Lung (tissue), 12 donors: ENCODE measurements around the gene FAM222A. TPM values are rescaled to one million over a fixed set of nuclear protein-coding genes. Genes with fewer than 3 reads are reported as not detected.
A peak's percentile ranks its signal among the peaks of the same experiment; 100 is the strongest.

ENCODE experiments used
- ATAC-seq: fragments of 200-7000 bp; cut with Tn5 transposase; one replicate; pipeline ENCODE4 v1.9.1; 2020; ENCODE audit warnings: moderate number of reproducible peaks; ENCODE audit not compliant: insufficient read depth, low FRiP score
- DNase-seq, 3 donors: peaks; one replicate each; pipeline ENCODE4 v3.0.0-alpha.2; 2013 to 2017
- H3K27ac ChIP-seq, 2 donors: one replicate each; pipeline ENCODE4 v1.5.1; 2013; ENCODE audit warnings: mild to moderate bottlenecking in 2 of 2, moderate library complexity in 2 of 2, control low read depth in 1 of 2, inconsistent platforms in 1 of 2, low read depth in 1 of 2, low read length in 1 of 2
- H3K27me3 ChIP-seq, 3 donors: one replicate each; pipeline ENCODE4 v1.5.1; 2013; ENCODE audit warnings: low read length in 2 of 3; ENCODE audit not compliant: control insufficient read depth in 3 of 3, insufficient read depth in 3 of 3
- H3K36me3 ChIP-seq, 4 donors: one replicate each; pipeline ENCODE4 v1.5.1; 2013; ENCODE audit warnings: low read length in 4 of 4, mild to moderate bottlenecking in 1 of 4, moderate library complexity in 1 of 4; ENCODE audit not compliant: control insufficient read depth in 4 of 4, insufficient read depth in 4 of 4
- H3K4me1 ChIP-seq, 5 donors: one replicate each; pipeline ENCODE4 v1.5.1; 2013; ENCODE audit warnings: low read length in 5 of 5, mild to moderate bottlenecking in 2 of 5, moderate library complexity in 1 of 5; ENCODE audit not compliant: control insufficient read depth in 5 of 5, insufficient read depth in 5 of 5
- H3K4me3 ChIP-seq: one replicate; pipeline ENCODE4 v1.5.1; 2013; ENCODE audit warnings: mild to moderate bottlenecking, control low read depth, moderate library complexity
- H3K9ac ChIP-seq, 2 donors: one replicate each; pipeline ENCODE4 v1.5.1; 2013; ENCODE audit warnings: low read length in 2 of 2, control low read depth in 1 of 2; ENCODE audit not compliant: insufficient read depth in 1 of 2
- H3K9me3 ChIP-seq, 4 donors: one replicate each; pipeline ENCODE4 v1.5.1; 2013; ENCODE audit warnings: low read length in 3 of 4, mild to moderate bottlenecking in 1 of 4, moderate library complexity in 1 of 4; ENCODE audit not compliant: control insufficient read depth in 4 of 4, insufficient read depth in 3 of 4
- WGBS, 2 donors: extraction: QIAGEN DNeasy Blood & Tissue Kit; methylation state at CpG; one replicate each; pipeline ENCODE4 v1.1.7; 2013; 5-methylcytosine and 5-hydroxymethylcytosine counted together
- polyA plus RNA-seq, 2 donors: library from polyadenylated mRNA; stranded (reverse); fragments of 200-250 nt; gene quantifications; one replicate each; pipeline ENCODE4 v1.2.1, GENCODE V29; 2013
- total RNA-seq, 2 donors: library from RNA; depleted of rRNA in 1 of 2; stranded (reverse); fragments of >200 nt in 1 of 2; gene quantifications; one replicate each; pipeline ENCODE4 v1.2.1, GENCODE V29; 2014 to 2021
- TF ChIP-seq, protein P1 (sequence below): IDR thresholded peaks from 2 replicates; pipeline ENCODE4 v1.5.1; 2012; ENCODE audit warnings: mild to moderate bottlenecking; ENCODE audit errors: control extremely low read depth, extremely low read depth
- donor health status: control.
- donor health status: control.
- donor health status: Bipolar disorder and iron deficiency.
- donor health status: healthy.
- donor health status: DM: yes; HTN: yes; CAD: no.

Gene FAM222A
- total and polyA plus RNA-seq, 4 donors, result 0.28 to 2.6 (median 1.1) TPM

GRCh38 chr12:109758426-109759420 lies 45.1 kb downstream of the FAM222A start:
- TF ChIP-seq, protein P1, sequence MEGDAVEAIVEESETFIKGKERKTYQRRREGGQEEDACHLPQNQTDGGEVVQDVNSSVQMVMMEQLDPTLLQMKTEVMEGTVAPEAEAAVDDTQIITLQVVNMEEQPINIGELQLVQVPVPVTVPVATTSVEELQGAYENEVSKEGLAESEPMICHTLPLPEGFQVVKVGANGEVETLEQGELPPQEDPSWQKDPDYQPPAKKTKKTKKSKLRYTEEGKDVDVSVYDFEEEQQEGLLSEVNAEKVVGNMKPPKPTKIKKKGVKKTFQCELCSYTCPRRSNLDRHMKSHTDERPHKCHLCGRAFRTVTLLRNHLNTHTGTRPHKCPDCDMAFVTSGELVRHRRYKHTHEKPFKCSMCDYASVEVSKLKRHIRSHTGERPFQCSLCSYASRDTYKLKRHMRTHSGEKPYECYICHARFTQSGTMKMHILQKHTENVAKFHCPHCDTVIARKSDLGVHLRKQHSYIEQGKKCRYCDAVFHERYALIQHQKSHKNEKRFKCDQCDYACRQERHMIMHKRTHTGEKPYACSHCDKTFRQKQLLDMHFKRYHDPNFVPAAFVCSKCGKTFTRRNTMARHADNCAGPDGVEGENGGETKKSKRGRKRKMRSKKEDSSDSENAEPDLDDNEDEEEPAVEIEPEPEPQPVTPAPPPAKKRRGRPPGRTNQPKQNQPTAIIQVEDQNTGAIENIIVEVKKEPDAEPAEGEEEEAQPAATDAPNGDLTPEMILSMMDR, result no peak
- peaks cover 0 to 7% (median 2%) of the 10 kb centered on the region in 4 donors for H3K9me3 ChIP-seq
- ATAC-seq (no peak), DNase-seq (peak in 1 of 3 donors; percentile 6)
- no peaks in the 10 kb centered on the region for H3K27me3 ChIP-seq
- H3K27ac ChIP-seq, result no peak overlapping the region
- 84 to 85% methylated on average over 15 of the region's 15 CpGs for WGBS, 2 donors
- H3K4me1 ChIP-seq, result peaks cover 0 to 25% (median 18%) of the 10 kb centered on the region in 5 donors
- H3K36me3 ChIP-seq, result peaks cover 0 to 6% (median 0%) of the 10 kb centered on the region in 4 donors
- no peak overlapping the region for H3K9ac ChIP-seq
- no peak overlapping the region for H3K4me3 ChIP-seq

DNA sequence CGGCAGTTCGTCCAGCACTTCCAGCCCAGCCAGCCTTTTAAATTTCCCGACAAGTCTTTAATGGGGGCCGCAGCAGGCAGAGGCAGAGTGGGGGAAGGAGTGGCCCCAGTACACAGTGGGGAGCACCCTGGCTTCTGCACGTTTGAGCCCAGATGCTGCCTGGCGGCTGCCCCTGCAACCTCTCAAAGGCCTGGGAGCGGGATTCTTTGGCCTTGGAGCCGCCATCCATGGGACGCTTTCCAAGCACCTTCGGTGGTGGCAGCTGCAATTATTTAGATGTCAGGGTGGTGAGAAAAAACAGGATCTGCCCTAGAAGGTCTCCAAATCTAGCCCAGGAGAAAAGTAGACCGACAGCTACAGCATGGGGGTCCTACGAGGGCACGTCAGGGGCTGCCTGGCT lies 46.0 kb downstream of the FAM222A start:
- TF ChIP-seq, protein P1, result no peak
- no peak overlapping the region for H3K4me3 ChIP-seq
- peak in 1 of 3 donors; percentile 13 for DNase-seq
- WGBS, 2 donors, result 86 to 90% methylated on average over 13 of the region's 13 CpGs
- peaks cover 0 to 25% (median 15%) of the 10 kb centered on the region in 5 donors for H3K4me1 ChIP-seq
- peaks cover 0 to 9% (median 2%) of the 10 kb centered on the region in 4 donors for H3K9me3 ChIP-seq
- ATAC-seq, result no peak
- H3K27ac ChIP-seq, result no peak overlapping the region
- no peaks in the 10 kb centered on the region for H3K27me3 ChIP-seq
- H3K9ac ChIP-seq, result no peak overlapping the region
- peaks cover 0 to 6% (median 0%) of the 10 kb centered on the region in 4 donors for H3K36me3 ChIP-seq

DNA sequence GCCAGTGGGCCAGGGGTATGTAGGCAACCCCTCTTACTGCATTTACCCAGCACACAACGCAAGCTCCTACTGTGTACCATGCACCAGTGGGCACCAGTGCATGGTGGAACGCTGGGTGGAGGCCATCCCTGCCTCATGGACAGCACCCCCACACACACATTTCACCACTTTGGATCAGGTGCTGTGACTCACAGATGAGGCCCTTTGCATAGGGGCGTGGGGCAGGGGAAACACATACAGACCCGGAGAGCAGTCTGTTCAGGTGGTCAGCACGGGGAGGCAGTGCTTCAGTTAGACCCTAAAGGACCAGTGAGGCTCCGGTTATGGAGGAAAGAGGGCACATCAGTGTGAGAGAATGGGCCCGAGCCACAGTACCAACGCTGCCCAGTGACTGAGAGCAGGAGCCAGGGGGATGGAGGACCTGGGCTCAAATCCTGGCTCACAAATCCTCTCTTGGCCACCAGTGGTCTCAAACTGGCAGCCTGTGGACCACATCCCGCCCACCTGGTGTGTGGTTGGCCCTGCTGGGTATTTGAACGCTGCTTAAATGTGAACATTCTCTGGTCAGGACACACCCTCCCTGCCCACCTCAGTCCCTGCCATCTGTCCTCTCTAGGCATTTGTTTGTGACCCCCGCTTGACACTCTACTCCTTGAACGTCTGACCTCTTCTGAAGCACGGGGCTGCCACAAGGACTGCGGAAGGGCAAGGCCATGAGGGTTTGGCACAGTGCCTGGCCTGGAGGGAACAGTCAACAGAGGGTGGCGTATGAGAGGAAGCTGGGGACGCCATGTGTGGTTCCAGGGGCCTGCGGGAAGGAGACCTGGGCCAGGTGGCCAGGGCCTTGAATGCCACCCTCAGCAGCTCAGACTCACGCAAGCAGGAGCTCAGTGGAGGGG lies 46.7 kb downstream of the FAM222A start:
- WGBS, 2 donors, result 56 to 57% methylated on average over 18 of the region's 18 CpGs
- peaks cover 0 to 9% (median 2%) of the 10 kb centered on the region in 4 donors for H3K9me3 ChIP-seq
- no peaks in the 10 kb centered on the region for H3K27me3 ChIP-seq
- no peak overlapping the region for H3K4me3 ChIP-seq
- peaks cover 0 to 6% (median 0%) of the 10 kb centered on the region in 4 donors for H3K36me3 ChIP-seq
- peaks cover 0 to 25% (median 15%) of the 10 kb centered on the region in 5 donors for H3K4me1 ChIP-seq
- H3K27ac ChIP-seq, result no peak overlapping the region
- H3K9ac ChIP-seq, result no peak overlapping the region
- ATAC-seq, result no peak
- DNase-seq, result peak; percentile 61 to 79 (median 68)
- TF ChIP-seq, protein P1, result no peak
